ENCODE measurements around the gene TSSK2.
A peak's percentile ranks its signal among the peaks of the same experiment; 100 is the strongest.

Gene TSSK2

DNA sequence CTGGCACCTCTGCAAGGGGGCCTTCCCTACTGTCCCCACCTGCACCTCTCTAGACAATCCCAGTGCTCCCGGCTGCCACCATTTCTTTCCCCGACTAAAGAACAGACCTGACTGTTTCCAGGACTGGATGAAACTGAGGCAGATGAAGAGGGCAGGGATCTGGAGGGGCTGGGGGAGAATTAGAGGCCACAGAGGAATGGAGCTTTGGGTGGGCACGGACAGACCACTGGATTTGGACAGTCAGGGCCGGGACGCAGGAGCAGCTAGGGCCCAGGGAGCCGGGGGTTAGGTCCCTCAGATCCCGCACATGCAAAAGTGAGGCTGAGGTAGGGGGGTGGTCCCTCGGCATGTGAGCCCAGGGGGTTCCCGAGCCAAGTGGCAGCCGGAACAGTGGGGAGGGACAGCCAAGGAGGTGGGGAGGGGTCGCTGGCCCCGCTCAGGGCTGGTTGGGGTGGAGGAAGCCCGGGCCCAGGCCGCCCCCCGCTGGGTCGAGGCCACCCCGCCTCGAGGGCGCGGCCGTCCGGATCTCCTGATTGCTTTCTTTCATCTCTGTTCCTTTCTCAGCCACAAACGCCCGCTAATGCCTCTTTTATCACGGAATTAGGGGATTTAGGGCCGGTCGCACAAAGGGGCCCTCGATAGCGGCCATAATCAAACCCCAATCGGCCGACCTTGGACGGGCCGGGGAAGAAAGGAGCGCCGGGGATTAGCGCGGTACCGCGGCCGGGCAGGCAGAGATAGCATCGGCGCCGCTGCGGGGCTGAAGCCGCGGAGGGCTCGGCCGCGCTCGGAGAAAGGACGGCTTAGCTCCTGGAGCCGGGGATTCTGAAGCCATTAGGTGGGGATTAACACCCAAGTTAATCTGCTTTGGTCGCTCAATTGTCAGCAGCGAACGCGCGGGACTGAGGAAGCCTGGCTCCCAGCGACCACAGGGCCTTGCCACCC lies 38.2 kb downstream of the TSSK2 start:
- DNase-seq (ENCODE audit: low read depth in 3 of 3), result no peak

DNA sequence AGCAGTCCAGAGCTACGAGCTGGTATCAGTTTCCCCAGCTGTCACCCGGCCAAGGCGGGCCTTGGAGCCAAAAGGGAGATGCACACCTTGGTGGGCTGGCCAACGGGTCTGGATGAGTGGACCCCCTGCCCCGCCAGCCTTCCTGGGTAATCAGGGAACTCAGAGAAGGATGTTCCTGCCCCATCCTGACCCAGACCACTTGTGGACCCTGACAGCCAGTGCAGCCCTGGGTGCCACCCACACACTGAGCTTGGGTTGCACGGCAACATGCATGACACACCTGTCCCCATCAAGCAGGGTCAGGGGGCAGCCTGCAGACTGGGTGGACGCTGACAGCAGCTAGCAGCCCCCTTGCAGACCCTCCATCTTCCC lies 38.8 kb downstream of the TSSK2 start:
- DNase-seq (ENCODE audit: low read depth in 3 of 3), result no peak

DNA sequence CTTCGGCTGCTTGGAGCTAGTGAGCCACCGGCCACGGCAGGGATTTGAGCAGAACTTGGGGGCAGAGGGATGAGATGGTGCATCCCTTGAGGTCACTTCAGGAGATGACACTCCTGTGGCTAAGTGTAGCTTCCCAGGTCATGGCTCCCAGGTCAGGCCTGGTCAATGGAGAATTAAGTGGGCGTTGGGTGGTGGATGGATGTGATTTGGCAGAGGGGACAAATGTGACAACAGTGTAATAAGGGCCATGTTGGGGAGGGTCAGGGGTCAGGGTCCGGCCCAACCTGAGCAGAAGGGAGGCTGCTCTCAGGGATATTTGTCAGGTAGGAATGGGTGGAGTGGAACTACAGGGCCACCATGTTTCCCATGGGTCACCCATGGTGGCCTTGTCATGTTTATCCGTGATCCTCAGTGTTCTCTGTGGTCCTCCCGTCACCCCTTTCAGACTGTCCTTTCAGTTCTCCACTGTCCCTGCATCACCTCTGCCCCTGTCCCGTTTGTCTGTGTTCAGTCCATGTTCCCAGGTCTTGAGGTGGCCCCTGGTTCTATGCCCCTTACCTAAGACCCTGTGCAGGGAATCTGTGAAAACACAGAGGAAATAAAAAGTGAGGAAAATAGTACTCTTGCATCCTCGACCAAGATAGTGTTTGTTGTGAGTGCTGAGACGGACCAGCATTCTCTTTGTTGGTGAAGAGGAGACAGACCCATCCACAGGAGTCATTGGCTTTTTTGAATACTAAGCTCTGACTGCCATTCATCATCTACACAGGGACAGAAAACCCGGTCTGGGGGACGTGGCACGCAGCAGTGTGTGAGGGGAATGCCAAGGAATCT lies 41.3 kb downstream of the TSSK2 start:
- no peak for DNase-seq (ENCODE audit: low read depth in 3 of 3)

DNA sequence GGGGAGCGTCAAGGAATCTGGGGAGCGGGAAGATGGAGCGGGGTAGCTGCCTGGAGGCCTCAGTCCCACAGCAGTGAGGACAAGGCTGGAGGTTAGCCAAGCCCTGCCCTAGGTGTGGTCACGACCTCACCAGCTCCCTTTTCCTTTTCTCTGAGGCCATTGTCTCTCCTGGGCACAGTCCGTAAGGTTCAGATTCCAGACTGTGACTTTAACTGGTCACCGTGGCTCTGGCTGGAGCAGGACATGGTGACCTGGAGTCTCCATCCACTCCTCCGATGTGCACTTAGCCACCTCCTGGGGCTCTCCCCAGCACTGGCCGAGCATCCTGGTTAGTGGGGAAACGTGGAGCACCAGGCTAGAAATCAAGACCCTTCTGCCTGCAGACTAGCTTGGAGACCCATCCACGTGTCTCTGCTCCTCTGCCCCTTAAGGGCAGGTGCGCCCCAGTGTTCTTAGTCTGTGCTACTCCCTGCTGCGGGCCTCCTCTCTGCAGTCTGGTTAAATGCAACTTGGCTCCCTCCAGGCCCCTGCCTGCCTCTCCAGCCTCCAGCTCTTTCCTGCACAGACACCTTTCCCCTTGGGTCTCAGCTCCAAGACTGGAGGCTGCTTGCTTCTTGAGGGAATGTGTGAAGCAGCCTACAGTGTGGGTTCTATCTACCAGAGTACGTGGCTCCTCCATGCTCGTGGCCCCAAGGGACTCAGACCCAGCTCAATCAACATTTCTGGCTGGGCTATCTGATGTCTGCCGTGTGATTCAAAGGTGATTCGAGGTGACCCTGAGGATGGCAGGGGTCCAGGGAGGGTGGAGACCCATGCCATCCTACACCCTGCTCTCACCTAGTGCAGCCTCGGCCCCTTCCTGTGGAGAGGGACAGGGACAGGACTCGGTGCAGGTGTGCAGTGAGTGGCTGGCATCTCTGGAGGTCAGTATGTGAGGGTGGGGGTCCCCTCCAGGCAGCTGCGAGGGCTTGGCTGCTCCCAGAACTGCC lies 42.2 kb downstream of the TSSK2 start:
- DNase-seq (ENCODE audit: low read depth in 3 of 3), result no peak

DNA sequence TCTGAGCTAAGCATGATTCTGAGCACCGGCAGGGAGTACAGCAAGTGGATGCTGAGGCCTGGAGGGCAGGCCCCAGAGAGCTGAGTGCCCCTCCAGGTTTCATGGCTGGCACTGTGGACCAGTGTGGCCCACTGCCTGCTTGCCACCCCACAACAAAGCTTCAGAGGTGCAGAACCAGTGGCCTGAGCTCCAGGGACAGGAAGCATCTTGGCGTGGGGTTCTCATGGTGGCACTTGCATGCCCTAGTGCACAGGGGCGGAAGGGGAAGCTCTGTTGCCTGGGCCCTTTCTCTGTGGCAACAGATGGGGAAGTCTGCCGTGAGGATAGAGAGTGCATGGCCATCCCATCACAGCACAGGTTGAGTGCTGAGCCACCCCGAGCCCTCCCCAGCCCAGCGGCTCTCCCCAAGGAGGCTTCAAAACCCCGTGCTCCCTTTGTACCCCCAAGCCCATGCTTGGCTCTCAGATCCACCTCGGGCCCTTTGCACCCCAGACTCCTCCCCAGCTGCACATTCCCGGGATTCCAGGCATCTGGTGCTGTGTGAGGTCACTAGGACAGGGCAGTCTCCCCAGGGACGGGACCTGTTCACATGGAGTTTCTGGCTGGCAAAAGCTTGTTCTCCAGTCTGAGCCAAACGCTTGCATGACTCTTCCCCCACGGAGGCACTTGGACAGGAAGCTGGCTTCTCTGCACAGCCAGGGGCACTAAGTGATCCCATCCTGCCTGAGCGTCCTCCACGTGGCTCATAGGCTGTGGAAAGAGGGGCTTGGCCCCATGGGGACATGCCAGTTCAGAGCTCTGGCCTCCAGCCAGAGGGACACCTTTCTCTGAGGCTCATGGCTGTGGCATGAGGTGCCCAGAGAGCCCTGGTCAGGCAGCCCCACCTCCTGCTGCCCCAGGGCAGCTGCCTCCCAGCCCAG lies 43.3 kb downstream of the TSSK2 start:
- no peak for DNase-seq (ENCODE audit: low read depth in 3 of 3)

DNA sequence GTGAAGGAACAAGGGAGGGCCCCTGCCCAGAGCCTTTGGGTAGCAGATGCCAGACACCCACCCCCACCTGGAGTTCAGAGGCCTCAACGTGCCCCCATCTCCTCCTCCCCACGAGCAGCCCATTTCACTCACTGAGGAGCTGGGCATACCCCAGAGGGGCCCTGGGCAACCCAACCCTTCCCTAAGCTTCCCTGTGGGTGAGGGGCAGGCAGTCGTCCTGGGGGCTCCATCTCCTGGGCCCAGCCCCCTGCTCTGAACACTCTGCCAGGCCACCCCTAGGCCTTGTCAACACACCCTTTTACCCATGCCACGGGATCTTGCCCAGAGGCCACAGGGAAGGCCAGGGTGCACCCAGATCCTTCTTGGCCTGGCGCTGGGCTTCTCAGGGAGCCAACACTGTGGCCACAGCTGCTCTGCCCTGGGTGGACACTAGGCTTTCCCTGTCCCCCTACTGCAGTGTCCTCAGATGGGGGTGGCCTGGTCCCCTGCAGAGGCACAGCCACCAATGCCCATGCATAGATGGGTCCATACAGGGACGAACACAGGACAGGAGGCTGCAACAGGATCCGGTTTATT lies 44.0 kb downstream of the TSSK2 start:
- DNase-seq (ENCODE audit: low read depth in 3 of 3), result no peak

DNA sequence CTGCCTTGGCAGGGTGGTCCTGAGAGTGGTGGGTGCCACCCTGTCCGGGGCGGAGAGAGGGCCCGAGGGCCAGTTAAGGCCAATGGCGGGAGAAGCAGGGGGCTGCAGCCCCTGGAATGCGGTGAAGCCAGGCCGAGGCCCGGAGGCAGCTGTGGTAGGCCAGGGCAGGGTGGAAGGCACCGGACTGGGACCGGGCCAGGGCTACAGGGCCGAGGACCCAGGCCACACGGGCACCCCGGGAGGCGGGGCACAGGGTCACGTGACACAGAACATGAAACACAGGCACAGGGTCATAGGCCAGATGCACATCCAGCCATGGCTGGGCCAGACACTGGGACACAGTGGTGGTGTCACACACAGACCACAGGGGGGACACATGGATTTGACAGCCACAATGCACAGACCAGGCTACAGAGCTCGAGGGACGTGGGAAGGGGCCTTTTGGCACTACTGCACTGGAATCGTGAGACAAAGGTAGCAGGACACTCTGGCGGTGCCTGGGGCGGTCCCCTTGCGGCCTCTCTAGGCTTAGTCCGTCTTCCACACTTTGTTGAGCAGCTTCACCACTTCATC lies 44.6 kb downstream of the TSSK2 start:
- DNase-seq (ENCODE audit: low read depth in 3 of 3), result no peak

DNA sequence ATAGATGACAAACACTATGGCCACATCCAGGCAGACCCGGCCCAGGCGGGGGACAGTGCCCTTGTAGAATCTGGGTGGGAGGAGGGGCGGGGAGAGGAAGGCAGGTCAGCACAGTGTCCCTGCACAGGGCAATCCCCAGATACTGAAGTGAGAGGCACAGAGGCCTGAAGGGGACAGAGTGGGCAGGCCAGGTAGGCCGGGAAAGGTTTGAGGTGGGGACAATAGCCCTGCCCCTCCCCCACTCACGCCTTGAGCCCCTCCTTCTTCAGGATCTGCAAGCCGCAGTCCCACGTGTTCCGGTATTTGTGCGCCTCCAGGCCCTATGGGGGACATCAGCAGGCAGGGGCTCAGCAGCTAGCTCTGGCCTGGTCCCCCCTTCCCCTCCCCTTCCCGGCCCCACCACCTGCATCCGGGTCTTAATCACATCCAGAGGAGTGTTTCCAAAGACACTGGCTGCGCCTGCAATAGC lies 45.1 kb downstream of the TSSK2 start:
- DNase-seq (ENCODE audit: low read depth in 3 of 3), result no peak

DNA sequence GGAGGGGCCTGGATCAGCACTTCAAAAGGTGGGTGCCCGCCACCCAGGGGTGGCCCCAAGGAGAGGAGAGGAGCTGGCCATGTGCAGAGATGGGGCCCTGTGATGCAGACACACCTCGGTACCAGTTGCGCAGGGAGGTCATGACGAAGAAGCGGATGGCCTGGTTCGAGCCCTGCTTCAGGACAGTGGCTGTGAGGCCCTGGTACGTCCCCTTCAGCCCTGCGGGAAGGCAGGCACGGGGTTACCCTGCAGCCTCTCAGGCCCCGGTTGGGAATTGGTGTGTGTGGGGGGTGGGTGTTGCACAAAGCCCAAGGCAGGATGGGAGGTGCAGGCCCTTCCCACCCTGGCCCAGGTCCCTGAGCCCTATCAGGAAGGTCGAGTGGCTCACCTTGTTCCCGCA lies 45.6 kb downstream of the TSSK2 start:
- DNase-seq (ENCODE audit: low read depth in 3 of 3), result no peak

DNA sequence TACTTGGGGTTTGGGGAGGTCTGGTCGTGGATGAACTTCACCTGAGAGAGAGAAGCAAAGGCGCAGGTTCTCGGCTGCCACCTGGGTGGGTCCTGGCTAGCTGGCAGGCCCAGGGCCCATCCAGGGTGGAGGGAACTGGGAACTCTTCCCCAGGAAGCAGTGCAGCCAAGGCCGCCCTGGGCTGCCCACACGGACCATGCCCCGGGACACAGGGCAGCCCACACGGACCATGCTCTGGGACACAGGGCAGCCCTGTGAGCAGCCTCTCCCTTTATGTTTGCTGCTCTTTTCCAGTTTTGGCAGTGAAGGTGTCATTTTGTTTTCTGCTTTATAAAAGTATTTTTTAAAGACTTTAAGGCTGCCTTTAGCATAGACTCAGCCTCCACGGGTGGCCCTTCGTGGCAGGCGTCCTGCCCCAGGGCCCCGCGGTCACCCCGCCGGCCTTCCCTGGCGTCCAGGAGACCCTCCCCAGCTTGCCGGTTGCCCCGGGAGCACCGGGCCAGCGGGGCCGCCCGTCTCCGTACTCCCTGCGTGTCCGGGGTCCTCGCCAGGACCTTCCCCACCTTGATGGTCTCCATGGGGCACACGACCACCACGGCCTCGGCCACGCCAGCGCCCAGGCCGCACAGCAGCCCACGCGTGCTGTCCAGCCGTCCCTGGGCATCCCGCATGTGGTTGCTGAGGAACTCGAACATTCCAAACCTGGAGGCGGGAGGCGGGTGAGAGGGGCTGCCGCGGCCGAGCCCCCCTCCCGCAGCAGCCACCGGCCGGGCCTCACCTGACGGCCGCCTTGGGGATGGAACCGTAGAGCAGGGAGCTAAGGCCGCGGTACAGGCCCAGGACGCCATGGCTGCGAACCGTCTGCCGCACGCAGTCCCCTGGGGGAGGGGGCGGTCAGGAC lies 46.3 kb downstream of the TSSK2 start:
- no peak for DNase-seq (ENCODE audit: low read depth in 3 of 3)

DNA sequence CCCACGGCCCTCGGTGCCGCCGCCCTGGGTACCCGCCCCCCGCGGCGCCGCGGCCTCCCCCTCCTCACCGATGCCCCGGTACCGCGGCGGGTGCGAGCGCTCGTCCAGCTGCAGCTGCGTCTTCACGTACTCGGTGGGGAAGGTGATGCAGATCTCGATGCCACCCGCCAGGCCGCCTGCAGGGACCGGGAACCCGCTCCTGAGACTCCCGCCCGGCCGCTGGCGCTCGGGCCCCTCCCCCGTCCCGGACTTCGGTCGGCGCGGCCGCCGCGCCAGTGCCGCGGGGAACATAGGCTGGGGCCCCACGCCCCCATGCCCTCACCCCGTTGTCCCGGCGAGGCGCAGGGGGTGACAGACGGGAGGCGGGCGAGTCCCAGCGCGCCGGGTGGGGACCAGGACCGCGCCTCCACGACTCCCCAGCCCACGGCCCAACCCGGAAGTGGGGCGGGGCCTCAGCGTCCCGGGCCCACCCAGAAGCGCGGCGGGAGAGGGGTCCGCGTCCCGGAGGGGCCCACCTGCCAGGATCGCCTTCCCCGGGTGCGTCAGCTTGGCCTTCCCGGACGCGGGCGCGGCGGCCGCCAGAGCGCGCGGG lies 47.1 kb downstream of the TSSK2 start:
- DNase-seq (ENCODE audit: low read depth in 3 of 3), result no peak

DNA sequence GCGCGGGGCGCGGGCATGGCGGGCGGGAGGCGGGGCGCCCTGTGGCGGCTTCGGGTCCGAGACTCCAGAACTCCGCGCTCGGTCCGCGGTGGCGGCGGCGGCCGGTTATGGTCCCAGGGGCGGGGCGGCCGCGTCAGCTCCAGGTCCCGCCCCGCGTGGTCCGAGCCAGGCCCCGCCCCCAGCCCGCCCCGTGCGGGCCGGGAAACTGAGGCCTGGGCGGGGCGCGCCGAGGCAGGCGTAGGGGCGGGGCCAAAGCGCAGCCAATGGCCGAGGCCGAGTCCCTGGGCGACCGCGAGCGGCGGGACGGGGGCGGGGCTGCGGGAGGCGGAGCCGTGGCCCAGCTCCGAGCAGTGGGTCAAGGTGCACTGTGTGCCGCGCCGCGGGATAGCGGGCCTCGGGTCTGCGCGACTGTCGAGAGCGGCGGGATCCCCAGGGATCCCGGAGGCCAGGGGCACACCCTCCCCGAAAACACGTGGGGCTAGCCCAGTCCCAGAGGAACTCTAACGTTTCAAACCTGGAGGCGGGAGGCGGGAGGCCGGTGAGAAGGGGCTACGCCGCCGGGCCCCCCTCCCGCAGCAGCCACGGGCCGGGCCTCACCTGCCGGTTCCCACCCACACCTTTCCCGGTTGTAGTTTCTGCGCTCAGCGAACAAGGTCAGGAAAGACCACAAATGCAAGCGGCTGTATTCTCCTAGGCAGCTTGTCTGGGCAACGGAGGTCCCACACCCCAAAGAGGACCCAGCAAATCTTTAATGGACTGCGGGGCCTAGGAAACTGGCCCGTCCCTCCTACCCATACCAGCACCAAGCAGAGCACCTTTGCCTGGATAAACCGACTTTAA lies 47.8 kb downstream of the TSSK2 start, which contains the start of gene SLC25A1:
SLC25A1 (minus strand) TSS at position 80 of the 840 bp plus-strand sequence; CDS start at position 17, 63 bp downstream.
- DNase-seq (ENCODE audit: low read depth in 3 of 3), result peak; percentile 66 to 92 (median 79)

DNA sequence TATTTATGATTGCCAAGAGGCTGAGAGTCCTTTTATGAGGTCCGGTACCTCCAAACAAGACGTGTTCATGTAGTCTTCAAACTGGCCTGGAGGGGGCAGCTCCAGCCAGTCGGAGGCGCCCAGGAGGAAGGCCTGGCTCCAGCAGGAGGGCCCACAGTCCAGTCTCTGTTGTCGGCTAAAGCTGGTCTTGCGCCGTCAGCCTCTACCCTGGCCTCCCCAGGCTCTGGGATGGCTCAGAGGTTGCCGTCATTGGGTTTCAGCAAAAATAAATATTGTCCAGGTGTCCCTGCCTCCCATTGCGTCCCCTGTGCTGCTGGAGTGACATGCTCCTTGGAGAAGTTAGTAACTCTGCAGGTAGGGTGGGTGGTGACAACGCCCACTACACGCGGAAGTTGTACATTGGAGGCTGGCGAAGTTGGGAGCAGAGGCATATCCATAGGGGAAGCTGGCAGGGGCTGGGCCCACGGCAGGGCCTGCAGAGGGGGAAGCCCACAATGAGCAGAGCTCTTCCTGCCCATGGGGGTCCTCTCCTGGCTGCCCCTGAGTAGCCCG lies 48.5 kb downstream of the TSSK2 start:
- peak in 1 of 3 experiments; percentile 43 for DNase-seq (ENCODE audit: low read depth in 3 of 3)

DNA sequence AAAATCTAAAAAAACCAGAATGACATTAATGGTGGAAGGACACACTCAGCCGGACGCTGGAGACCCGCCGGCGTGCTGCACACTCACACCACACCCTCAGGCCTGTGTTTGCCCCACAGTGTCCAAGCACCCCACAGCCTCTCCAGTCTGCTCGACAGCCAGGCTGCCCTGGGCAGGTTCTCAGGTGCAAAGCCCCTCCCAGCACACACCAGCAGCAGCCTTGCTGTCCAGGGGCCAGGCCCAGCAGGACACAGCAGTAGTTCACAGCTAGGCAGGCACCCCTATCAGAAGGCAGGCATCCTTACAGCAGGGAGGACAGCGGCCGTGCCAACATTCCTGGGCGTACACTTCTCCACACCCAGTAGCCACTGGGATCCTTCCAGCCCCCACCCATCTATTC lies 49.1 kb downstream of the TSSK2 start:
- DNase-seq (ENCODE audit: low read depth in 3 of 3), result no peak

DNA sequence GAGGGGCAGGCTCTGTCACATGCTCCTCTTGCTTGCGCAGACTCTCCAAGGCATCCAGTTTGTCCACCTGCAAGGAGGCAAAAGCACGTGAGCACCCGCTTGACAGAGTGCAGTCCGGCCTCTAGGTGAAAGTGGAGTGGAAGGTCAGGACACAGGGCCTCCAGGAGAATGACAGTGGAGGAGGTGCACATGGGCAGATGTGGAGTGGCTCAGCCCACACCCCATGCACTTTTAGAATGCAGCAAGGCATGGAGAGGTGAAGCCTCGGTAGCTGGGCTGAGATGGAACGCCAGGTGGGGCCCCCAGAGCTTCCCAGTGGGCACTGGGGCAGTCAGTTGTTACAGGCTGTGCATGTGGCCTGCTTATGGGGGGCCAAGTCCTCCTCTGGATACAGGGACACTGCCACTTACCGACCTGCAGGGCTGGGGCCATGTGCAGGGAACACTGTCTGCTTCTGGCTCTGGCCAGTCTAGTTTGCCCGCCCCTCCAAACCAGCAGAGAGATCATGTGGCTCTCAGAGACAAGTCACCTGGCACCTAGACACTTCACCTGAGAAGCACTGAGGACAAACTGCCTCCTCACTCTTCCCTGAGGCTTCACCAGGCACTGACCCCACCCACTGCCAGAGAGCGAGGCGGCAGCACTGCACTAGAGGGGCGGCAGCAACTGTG lies 49.8 kb downstream of the TSSK2 start:
- DNase-seq (ENCODE audit: low read depth in 3 of 3), result no peak

DNA sequence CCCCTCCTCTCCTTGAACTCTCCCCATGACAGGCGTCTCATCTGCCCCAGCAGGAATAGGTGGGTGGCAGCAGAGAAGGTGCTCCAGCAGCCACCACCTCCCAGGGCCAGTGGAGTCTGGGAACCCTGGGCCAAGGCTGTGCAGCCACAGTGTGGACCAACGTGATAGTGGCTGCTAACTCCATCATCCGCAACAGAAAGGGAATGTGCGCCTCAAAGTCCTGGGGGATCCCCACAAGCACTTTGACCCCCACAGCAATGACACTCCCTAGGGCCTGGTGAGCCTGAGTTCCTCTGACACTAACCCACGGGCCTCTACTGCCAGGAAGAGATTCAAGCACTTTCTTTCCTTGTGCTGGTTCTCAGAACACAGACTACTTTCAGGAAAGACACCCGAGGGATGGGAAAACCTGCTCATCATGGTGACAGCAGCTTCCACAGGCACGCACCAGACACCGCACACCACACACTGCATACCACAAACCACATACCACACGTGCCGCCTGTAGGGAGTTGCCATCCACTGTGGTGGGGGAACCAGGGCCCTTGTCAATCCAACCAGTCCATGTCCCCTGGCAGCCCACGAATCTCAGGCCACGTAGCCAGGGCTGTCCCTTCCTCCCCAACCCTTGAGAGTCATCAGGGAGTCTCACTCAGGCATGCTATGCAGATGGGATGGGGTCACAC lies 50.8 kb downstream of the TSSK2 start:
- DNase-seq (ENCODE audit: low read depth in 3 of 3), result peak in 1 of 3 experiments; percentile 49

Data from stimulated activated CD4-positive, alpha-beta T cell treated with anti-CD3 and anti-CD28 coated beads, TNF-alpha, amount 100 ng/mL, for 24 hours (primary cell).